ENCODE measurements around the gene ENOX1.

GRCh38 chr13:43785261-43785649 is 1.5 kb downstream of the ENOX1 start:
- TF ChIP-seq EZH2 (IDR thresholded peaks at IDR 0.05; ENCODE audit: borderline replicate concordance, low read depth, low read length, severe bottlenecking) (no peak), CTCF (IDR thresholded peaks at IDR 0.05; ENCODE audit: borderline replicate concordance, extremely low read depth, low read length, poor library complexity, severe bottlenecking) (no peak)
